ENCODE measurements around the gene CCNY.

DNA sequence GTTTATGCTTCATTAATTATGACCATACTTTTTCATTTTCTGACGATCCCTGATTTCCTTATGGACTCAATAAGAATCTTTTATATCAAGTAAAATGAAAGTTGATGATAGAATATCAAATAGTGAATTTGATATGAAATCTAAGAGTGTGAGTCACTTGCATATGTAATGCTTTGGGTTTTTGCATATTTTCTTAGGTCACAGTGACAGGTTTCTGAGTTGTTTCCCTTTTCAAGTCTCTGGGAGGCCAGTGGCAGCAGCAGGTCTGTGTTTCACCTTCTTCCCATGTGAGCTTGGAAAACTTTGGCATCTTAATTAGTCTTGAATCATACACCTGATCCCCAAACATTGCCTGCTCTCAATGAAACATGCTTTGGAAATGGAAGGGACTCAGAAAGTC lies 234.1 kb downstream of the CCNY start:
- TF ChIP-seq, protein P1, sequence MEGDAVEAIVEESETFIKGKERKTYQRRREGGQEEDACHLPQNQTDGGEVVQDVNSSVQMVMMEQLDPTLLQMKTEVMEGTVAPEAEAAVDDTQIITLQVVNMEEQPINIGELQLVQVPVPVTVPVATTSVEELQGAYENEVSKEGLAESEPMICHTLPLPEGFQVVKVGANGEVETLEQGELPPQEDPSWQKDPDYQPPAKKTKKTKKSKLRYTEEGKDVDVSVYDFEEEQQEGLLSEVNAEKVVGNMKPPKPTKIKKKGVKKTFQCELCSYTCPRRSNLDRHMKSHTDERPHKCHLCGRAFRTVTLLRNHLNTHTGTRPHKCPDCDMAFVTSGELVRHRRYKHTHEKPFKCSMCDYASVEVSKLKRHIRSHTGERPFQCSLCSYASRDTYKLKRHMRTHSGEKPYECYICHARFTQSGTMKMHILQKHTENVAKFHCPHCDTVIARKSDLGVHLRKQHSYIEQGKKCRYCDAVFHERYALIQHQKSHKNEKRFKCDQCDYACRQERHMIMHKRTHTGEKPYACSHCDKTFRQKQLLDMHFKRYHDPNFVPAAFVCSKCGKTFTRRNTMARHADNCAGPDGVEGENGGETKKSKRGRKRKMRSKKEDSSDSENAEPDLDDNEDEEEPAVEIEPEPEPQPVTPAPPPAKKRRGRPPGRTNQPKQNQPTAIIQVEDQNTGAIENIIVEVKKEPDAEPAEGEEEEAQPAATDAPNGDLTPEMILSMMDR (IDR thresholded peaks at IDR 0.05) = no peak
- TF ChIP-seq POLR2A (IDR thresholded peaks at IDR 0.05) = no peak
